ENCODE data around the gene NKIRAS1. TPM values are rescaled to one million over a fixed set of nuclear protein-coding genes. Genes with fewer than 3 reads are reported as not detected.

NKIRAS1 gene
- total and polyA plus RNA-seq, 8 donors, result 8.8 to 19.7 (median 14.5) TPM

GRCh38 chr3:23954144-23954543 lies 37.4 kb upstream of the NKIRAS1 start:
- no peaks in the 10 kb centered on the region for H3K9me3 ChIP-seq
- H3K36me3 ChIP-seq, result no peaks in the 10 kb centered on the region
- no peak for TF ChIP-seq CTCF (IDR thresholded peaks at IDR 0.05)
- no peak overlapping the region for H3K4me3 ChIP-seq
- H3K4me1 ChIP-seq, result peaks cover 12 to 40% of the 10 kb centered on the region in 2 donors
- H3K27me3 ChIP-seq, result no peaks in the 10 kb centered on the region
- intact Hi-C loops (cut with DNase I), result no loop called here
- no peak overlapping the region for H3K27ac ChIP-seq
- ATAC-seq (no peak), DNase-seq (no peak)

GRCh38 chr3:23953523-23953922 lies 36.7 kb upstream of the NKIRAS1 start:
- DNase-seq (no peak), ATAC-seq (no peak)
- Histone ChIP-seq H3K4me3 (no peak overlapping the region), H3K9me3 (no peaks in the 10 kb centered on the region), H3K36me3 (no peaks in the 10 kb centered on the region), H3K27ac (peak overlapping the region in 1 of 2 donors; percentile 26), H3K4me1 (peaks cover 12 to 44% of the 10 kb centered on the region in 2 donors), H3K27me3 (no peaks in the 10 kb centered on the region)
- TF ChIP-seq CTCF (IDR thresholded peaks at IDR 0.05), result no peak
- intact Hi-C loops (cut with DNase I), result no loop called here

- peaks cover 12 to 46% of the 10 kb centered on the region in 2 donors for H3K4me1 ChIP-seq
- TF ChIP-seq CTCF (IDR thresholded peaks at IDR 0.05), result no peak
- no peak overlapping the region for H3K4me3 ChIP-seq
- ATAC-seq (no peak), DNase-seq (no peak)
- H3K27me3 ChIP-seq, result no peaks in the 10 kb centered on the region
- no peak overlapping the region for H3K27ac ChIP-seq
- intact Hi-C loops (cut with DNase I), result no loop called here
- no peaks in the 10 kb centered on the region for H3K9me3 ChIP-seq
- no peaks in the 10 kb centered on the region for H3K36me3 ChIP-seq
Observed at GRCh38 chr3:23952646-23953045, 35.9 kb upstream of the NKIRAS1 start.

DNA sequence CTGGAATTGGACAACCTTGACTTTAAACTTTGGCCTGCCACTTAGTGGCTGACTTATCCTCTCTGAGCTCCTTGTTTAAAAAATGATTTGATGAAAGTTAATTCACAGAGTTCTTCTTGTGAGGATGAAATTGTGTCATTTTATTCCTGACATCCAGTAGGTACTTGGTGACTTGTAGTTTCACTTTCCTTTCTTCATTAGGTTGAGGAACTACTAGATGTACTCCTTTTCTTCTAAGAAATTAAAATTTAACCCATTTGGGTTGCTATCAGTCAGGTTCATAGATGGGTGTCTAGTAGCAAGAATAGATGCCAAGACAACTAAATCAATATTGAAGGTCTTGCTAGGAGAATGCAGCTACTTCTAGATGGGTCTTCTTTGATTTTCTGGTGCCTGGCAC lies 33.5 kb upstream of the NKIRAS1 start:
- H3K27me3 ChIP-seq, result no peaks in the 10 kb centered on the region
- peak overlapping the region in 1 of 2 donors; percentile 45 for H3K27ac ChIP-seq
- H3K36me3 ChIP-seq, result no peaks in the 10 kb centered on the region
- no peaks in the 10 kb centered on the region for H3K9me3 ChIP-seq
- no peak for DNase-seq
- H3K4me3 ChIP-seq, result no peak overlapping the region
- intact Hi-C loops (cut with DNase I), result no loop called here
- no peak for ATAC-seq
- peaks cover 21 to 61% of the 10 kb centered on the region in 2 donors for H3K4me1 ChIP-seq
- no peak for TF ChIP-seq CTCF (IDR thresholded peaks at IDR 0.05)

DNA sequence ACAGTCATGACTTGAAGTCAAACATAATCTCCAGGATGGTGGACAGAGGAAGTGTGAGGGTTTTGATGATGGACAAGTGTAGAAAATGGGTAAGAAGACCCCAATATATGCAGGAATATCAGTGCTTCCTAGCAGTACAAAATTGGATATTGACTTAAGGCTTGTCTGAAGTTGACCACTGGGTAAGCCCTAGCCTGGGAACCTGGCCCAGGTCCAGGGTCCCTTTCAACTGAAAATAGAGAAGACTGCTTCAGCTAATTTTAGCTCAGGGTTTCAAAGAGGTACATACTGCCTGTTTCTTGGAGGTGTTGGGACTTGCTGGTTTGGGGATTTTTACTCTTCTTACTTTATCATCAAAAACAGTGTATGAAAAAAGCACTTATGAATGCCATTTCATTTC lies 33.0 kb upstream of the NKIRAS1 start:
- TF ChIP-seq CTCF (IDR thresholded peaks at IDR 0.05), result no peak
- ATAC-seq, result no peak
- H3K9me3 ChIP-seq, result no peaks in the 10 kb centered on the region
- peak overlapping the region in 1 of 2 donors; percentile 45 for H3K27ac ChIP-seq
- H3K36me3 ChIP-seq, result no peaks in the 10 kb centered on the region
- intact Hi-C loops (cut with DNase I), result no loop called here
- peak in 2 of 4 donors; percentile 40 to 57 for DNase-seq
- no peak overlapping the region for H3K4me3 ChIP-seq
- H3K27me3 ChIP-seq, result no peaks in the 10 kb centered on the region
- peaks cover 21 to 61% of the 10 kb centered on the region in 2 donors for H3K4me1 ChIP-seq
